Cardiac fibroblast (primary cell): ENCODE data around the gene SOD3.

ENCODE experiments used
- DNase-seq, 2 donors: peaks; one replicate each; pipeline versions ENCODE4 v3.0.0 to v3.0.0-alpha.2; 2010; ENCODE audit warnings: low read depth in 2 of 2
- H3K4me3 ChIP-seq, 2 donors: replicated peaks in 1 of 2; 1 replicate in 1 of 2; 2 replicates in 1 of 2; pipeline ENCODE4 v1.5.1; 2011; ENCODE audit warnings: low read depth in 2 of 2, low read length in 2 of 2, mild to moderate bottlenecking in 2 of 2, moderate library complexity in 1 of 2
- TF ChIP-seq, protein P1 (sequence below): IDR thresholded peaks from one replicate; pipeline ENCODE4 v1.5.1; 2011; ENCODE audit warnings: low read depth, mild to moderate bottlenecking, low read length, inconsistent platforms

The SOD3 gene

DNA sequence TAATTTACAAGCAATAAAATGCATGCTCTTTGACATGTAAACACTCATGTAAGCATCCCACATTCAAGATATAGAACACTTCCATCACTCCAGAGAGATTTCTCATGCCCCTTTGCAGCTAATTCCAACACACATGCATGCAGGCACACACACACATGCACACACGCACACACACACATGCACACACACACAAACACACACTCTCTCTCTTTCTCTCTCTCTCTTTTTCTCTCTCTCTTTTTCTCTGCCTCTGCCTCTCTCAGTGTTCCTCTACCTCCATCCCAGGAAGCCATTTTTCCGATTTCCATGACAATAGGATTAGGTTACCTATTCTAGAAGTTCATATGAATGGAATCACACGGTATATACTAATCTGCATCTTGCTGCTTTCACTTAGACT is 11.9 kb upstream of the SOD3 start:
- H3K4me3 ChIP-seq: no peak overlapping the region
- TF ChIP-seq, protein P1, sequence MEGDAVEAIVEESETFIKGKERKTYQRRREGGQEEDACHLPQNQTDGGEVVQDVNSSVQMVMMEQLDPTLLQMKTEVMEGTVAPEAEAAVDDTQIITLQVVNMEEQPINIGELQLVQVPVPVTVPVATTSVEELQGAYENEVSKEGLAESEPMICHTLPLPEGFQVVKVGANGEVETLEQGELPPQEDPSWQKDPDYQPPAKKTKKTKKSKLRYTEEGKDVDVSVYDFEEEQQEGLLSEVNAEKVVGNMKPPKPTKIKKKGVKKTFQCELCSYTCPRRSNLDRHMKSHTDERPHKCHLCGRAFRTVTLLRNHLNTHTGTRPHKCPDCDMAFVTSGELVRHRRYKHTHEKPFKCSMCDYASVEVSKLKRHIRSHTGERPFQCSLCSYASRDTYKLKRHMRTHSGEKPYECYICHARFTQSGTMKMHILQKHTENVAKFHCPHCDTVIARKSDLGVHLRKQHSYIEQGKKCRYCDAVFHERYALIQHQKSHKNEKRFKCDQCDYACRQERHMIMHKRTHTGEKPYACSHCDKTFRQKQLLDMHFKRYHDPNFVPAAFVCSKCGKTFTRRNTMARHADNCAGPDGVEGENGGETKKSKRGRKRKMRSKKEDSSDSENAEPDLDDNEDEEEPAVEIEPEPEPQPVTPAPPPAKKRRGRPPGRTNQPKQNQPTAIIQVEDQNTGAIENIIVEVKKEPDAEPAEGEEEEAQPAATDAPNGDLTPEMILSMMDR: no peak
- DNase-seq: no peak

DNA sequence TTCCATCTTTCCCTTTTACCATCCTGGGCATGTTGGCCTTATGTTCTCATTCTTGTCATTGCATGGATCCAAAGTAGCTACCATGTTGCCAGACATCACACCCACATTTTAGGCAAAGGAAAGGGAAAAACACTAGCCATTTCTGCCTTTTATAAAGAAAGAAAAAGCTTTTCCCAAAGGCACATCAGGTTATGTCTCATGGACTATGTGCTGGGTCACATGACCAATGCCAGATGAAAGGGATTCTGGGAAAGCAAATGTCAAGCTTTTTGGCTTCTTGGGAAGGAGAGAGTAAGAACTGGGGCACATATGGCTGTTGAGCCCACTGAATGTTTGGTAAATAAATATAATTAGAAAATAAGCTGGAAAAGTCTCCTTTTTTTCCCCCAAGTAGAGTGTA is 4.3 kb upstream of the SOD3 start:
- TF ChIP-seq, protein P1: no peak
- H3K4me3 ChIP-seq: no peak overlapping the region
- no peak for DNase-seq

DNA sequence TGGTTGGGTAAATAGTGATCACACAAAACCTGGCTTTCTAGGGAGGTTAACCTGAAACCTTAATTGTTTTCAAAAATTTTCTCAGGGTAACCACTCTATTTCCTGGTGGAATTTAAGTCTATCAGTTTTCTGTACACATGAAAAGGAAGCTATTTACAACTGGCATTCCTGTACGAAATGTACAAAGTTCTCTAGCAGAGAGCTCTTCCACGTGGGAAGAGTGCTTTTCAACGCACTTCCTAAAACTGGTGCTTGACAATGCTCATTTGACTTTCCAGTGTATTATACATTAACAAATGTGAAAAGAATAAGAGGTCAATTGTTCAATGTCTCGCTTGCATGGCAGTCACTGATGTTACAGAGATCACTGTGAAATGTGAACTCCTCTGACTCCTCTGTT is 2.8 kb upstream of the SOD3 start:
- no peak overlapping the region for H3K4me3 ChIP-seq
- TF ChIP-seq, protein P1: no peak
- DNase-seq: no peak

DNA sequence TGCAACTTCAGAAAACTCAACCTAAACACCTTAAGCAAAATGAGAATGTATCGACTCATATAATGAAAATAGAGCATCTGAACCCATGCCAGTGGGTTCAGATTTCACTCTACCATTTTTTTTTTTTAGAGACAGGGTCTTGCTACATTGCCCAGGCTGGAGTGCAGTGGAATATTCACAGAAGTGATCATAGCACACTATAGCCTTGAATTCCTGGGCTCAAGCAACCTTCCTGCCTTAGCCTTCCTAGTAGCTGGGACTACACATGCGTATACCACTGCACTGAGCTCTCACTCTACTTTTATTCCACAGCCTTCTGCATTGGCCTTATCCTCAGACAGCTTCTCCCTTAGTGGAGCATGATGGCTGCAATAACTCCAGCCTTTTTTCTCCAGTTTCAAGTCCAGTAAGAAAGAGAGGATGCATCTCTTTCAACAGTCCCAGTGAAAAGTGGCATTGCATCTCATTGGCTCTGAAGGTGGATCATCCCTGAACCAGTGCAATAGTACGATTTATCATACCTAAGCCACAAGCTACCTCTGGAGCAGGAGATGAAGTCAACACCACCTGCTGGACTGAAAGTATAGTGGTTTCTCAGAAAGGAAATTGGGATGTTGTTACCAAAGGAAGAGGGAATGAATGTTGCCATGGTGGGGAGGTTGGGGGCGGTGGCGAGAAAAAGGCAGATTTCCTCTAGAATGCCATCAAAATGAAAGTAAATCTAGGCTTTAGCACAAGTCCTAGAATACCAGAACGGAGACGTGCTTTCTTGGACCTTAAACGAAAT is 2.0 kb upstream of the SOD3 start:
- no peak overlapping the region for H3K4me3 ChIP-seq
- DNase-seq: peak in 1 of 2 donors; percentile 37
- TF ChIP-seq, protein P1: peak; percentile 27

DNA sequence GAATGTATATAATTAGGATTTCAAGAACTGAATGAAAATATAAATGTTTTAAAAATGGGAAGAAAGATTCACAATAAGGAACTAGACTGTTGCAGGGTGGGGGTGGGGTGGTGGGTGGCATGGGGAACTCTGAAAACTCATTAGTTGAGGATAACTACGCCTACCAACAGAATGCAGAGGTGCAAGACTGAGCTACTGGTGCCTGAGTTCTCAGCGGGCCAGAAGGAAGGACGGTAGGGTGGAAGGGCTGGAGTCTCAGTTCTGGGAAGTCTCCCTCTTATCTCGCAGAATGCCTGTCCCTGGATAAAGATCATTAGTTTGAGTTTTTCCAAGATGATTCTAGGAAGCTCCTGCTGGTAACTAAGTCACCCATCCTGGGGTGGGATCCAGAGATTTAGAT is 1.3 kb upstream of the SOD3 start:
- no peak overlapping the region for H3K4me3 ChIP-seq
- no peak for DNase-seq
- TF ChIP-seq, protein P1: no peak

DNA sequence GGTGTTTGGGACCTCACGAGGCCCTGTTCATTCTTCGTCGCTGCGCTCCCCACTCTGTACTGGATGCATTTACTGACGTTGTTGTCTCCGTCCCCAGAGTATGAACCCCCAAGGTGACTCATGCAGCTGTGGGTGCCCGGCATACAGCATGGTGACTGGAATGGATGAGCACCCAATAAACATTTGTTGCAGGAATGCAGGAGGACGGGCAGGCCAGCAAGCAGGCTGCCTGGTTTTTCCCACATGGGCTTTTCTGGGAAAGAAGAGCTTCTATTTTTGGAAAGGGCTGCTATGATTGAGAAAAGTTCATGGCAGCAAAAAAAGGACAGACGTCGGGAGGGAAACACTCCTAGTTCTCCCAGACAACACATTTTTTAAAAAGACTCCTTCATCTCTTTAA is 893 bp upstream of the SOD3 start:
- TF ChIP-seq, protein P1: no peak
- H3K4me3 ChIP-seq: no peak overlapping the region
- peak; percentile 66 to 78 for DNase-seq
